ENCODE results near the gene CACNA1C. TPM values are rescaled to one million over a fixed set of nuclear protein-coding genes. Genes with fewer than 3 reads are reported as not detected.

The CACNA1C gene
- polyA plus RNA-seq, 1 of the 3 experiments (the other 2 are of a cell fraction): 1.5 TPM

DNA sequence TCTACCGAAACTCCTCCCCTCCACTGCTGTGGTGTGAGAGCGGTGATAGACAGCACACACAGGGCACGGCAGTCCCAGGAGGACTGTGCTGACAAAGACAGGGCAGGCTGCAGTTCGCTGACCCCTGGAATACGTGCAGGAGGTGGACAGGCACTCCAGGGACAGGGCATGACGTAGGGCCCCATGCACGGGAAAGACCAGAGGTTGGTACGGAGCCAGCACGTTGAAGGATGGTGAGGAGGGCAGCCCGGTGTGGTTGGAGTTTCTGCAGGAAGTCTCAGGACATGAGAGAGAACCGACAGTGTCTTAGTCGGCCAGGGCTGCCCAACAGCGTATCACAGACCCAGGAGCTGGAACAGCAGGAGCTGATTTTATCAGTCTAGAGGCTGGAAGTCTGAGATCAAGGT lies 487.8 kb downstream of the CACNA1C start:
- no peaks in the 10 kb centered on the region for H3K79me2 ChIP-seq (ENCODE audit: insufficient read depth)
- no peaks in the 10 kb centered on the region for H3K27me3 ChIP-seq (ENCODE audit: insufficient read depth)
- H4K20me1 ChIP-seq (ENCODE audit: insufficient read depth): no peaks in the 10 kb centered on the region
- no peaks in the 10 kb centered on the region for H3K36me3 ChIP-seq (replicated peaks in 1 of 2; ENCODE audit: control insufficient read depth in 1 of 2, insufficient read depth in 2 of 2, low read length in 1 of 2)
- no peak overlapping the region for H3K9ac ChIP-seq
- CTCF ChIA-PET: no interaction called here
- DNase-seq: no peak
- H3F3A ChIP-seq (replicated peaks; ENCODE audit: insufficient read depth): no peaks in the 10 kb centered on the region
- WGBS (ENCODE audit: low lambda C conversion rate): 69% methylated on average over 13 of the region's 13 CpGs
- no peak overlapping the region for H2AFZ ChIP-seq (ENCODE audit: low read depth)
- POLR2A ChIA-PET: no interaction called here
- H3K9me2 ChIP-seq: no peaks in the 10 kb centered on the region
- H3K9me3 ChIP-seq: no peaks in the 10 kb centered on the region
- H3K4me3 ChIP-seq (ENCODE audit: low read depth in 2 of 2, low read length in 1 of 2): no peak overlapping the region
- no peaks in the 10 kb centered on the region; a peak in 1 of 4 replicates for H3K4me1 ChIP-seq (ENCODE audit: control insufficient read depth in 1 of 2, insufficient read depth in 2 of 2, low read depth in 1 of 2, low read length in 1 of 2)
- TF ChIP-seq TAF1 (IDR thresholded peaks at IDR 0.05; ENCODE audit: borderline replicate concordance, low read depth, low read length) (no peak), SMC3 (IDR thresholded peaks at IDR 0.05; ENCODE audit: low read depth, low read length) (no peak)
- TF ChIP-seq, protein P1, sequence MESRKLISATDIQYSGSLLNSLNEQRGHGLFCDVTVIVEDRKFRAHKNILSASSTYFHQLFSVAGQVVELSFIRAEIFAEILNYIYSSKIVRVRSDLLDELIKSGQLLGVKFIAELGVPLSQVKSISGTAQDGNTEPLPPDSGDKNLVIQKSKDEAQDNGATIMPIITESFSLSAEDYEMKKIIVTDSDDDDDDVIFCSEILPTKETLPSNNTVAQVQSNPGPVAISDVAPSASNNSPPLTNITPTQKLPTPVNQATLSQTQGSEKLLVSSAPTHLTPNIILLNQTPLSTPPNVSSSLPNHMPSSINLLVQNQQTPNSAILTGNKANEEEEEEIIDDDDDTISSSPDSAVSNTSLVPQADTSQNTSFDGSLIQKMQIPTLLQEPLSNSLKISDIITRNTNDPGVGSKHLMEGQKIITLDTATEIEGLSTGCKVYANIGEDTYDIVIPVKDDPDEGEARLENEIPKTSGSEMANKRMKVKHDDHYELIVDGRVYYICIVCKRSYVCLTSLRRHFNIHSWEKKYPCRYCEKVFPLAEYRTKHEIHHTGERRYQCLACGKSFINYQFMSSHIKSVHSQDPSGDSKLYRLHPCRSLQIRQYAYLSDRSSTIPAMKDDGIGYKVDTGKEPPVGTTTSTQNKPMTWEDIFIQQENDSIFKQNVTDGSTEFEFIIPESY (IDR thresholded peaks at IDR 0.05; ENCODE audit: borderline replicate concordance, low read depth): no peak
- TF ChIP-seq, protein P2, sequence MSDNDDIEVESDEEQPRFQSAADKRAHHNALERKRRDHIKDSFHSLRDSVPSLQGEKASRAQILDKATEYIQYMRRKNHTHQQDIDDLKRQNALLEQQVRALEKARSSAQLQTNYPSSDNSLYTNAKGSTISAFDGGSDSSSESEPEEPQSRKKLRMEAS (IDR thresholded peaks at IDR 0.05; ENCODE audit: low read depth): no peak
- H3K4me2 ChIP-seq: no peak overlapping the region
- no peak overlapping the region for H3K27ac ChIP-seq (ENCODE audit: low read depth in 2 of 2, low read length in 1 of 2)

DNA sequence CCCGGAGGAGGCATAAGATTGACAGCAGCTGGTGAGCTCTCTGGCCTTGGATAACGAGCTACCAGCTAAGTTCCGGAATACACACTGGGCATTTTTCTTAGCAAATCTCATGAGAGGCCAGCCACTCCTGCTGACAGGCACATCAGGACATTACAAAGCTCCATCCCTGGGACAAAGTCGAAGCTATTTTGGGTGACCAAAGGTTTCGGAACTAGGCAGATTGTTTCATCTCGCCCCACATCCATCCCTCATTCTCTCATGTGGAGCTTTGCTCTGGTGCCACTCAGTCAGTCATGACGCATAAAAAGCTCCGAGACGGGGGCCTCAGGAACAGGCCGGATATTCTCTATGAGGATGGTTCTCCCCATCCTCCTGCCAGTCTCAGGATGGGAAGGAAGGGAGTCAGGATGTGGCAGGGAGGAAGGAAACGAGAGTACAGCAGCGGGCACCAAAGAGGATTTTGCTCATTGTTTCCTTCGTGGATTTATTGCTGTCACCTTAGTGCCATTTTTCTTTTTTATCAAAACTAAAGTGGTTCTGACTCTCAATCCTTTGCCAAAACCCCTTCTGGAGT lies 488.9 kb downstream of the CACNA1C start:
- Histone ChIP-seq H3F3A (replicated peaks; ENCODE audit: insufficient read depth) (no peaks in the 10 kb centered on the region), H3K4me1 (ENCODE audit: control insufficient read depth in 1 of 2, insufficient read depth in 2 of 2, low read depth in 1 of 2, low read length in 1 of 2) (no peaks in the 10 kb centered on the region; a peak in 1 of 4 replicates), H3K27ac (ENCODE audit: low read depth in 2 of 2, low read length in 1 of 2) (no peak overlapping the region), H3K9me2 (no peaks in the 10 kb centered on the region), H3K4me2 (no peak overlapping the region), H3K9ac (no peak overlapping the region), H3K4me3 (ENCODE audit: low read depth in 2 of 2, low read length in 1 of 2) (no peak overlapping the region), H3K27me3 (ENCODE audit: insufficient read depth) (no peaks in the 10 kb centered on the region), H2AFZ (ENCODE audit: low read depth) (no peak overlapping the region), H4K20me1 (ENCODE audit: insufficient read depth) (no peaks in the 10 kb centered on the region), H3K36me3 (replicated peaks in 1 of 2; ENCODE audit: control insufficient read depth in 1 of 2, insufficient read depth in 2 of 2, low read length in 1 of 2) (no peaks in the 10 kb centered on the region), H3K79me2 (ENCODE audit: insufficient read depth) (no peaks in the 10 kb centered on the region), H3K9me3 (no peaks in the 10 kb centered on the region)
- no peak for DNase-seq
- 70% methylated on average over 12 of the region's 13 CpGs for WGBS (ENCODE audit: low lambda C conversion rate)
- CTCF ChIA-PET: no interaction called here
- POLR2A ChIA-PET: no interaction called here
- TF ChIP-seq TAF1 (IDR thresholded peaks at IDR 0.05; ENCODE audit: borderline replicate concordance, low read depth, low read length): no peak
- TF ChIP-seq, protein P3, sequence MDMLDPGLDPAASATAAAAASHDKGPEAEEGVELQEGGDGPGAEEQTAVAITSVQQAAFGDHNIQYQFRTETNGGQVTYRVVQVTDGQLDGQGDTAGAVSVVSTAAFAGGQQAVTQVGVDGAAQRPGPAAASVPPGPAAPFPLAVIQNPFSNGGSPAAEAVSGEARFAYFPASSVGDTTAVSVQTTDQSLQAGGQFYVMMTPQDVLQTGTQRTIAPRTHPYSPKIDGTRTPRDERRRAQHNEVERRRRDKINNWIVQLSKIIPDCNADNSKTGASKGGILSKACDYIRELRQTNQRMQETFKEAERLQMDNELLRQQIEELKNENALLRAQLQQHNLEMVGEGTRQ (IDR thresholded peaks at IDR 0.05; ENCODE audit: borderline replicate concordance, low read depth, low read length): no peak
- TF ChIP-seq NRF1 (IDR thresholded peaks at IDR 0.05; ENCODE audit: low read depth, low read length): no peak
- TF ChIP-seq TEAD4 (IDR thresholded peaks at IDR 0.05; ENCODE audit: borderline replicate concordance, insufficient read depth): no peak

DNA sequence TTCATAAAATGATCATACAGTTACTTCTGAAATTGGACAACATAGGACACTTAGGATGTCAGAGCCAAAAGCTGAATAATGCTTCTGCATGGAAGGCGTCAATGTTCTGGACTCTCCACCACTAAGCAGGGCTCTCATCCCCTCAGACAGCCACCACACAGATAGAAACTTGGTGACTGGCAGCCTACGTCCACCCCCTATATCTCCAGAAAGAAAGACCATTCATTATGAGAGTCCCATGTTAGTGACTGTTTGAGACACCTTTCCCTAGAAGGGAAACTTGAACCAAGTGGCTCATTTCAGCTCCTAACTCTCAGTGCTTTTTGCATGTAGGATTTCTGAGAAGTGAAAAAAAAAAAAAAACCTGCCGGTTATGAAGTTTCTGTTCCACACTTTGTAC lies 491.0 kb downstream of the CACNA1C start:
- Histone ChIP-seq H3K4me2 (no peak overlapping the region), H4K20me1 (ENCODE audit: insufficient read depth) (no peaks in the 10 kb centered on the region), H3K9ac (no peak overlapping the region), H3K79me2 (ENCODE audit: insufficient read depth) (no peaks in the 10 kb centered on the region), H3K36me3 (replicated peaks in 1 of 2; ENCODE audit: control insufficient read depth in 1 of 2, insufficient read depth in 2 of 2, low read length in 1 of 2) (no peaks in the 10 kb centered on the region), H3K4me3 (ENCODE audit: low read depth in 2 of 2, low read length in 1 of 2) (no peak overlapping the region), H3K9me2 (no peaks in the 10 kb centered on the region), H3K9me3 (no peaks in the 10 kb centered on the region), H3K27me3 (ENCODE audit: insufficient read depth) (no peaks in the 10 kb centered on the region), H3F3A (replicated peaks; ENCODE audit: insufficient read depth) (no peaks in the 10 kb centered on the region), H2AFZ (ENCODE audit: low read depth) (no peak overlapping the region), H3K4me1 (ENCODE audit: control insufficient read depth in 1 of 2, insufficient read depth in 2 of 2, low read depth in 1 of 2, low read length in 1 of 2) (no peaks in the 10 kb centered on the region; a peak in 1 of 4 replicates), H3K27ac (ENCODE audit: low read depth in 2 of 2, low read length in 1 of 2) (no peak overlapping the region)
- CTCF ChIA-PET: no interaction called here
- DNase-seq: no peak
- POLR2A ChIA-PET: no interaction called here
- TF ChIP-seq MXI1 (IDR thresholded peaks at IDR 0.05; ENCODE audit: low read depth, low read length) (no peak), FOXM1 (IDR thresholded peaks at IDR 0.05; ENCODE audit: low read depth) (no peak), TAF1 (IDR thresholded peaks at IDR 0.05; ENCODE audit: borderline replicate concordance, low read depth, low read length) (no peak), SIN3A (IDR thresholded peaks at IDR 0.05; ENCODE audit: borderline replicate concordance, low read depth, low read length) (no peak), FOXJ3 (CRISPR knock-in tag; IDR thresholded peaks at IDR 0.05) (no peak), NRF1 (IDR thresholded peaks at IDR 0.05; ENCODE audit: low read depth, low read length) (no peak), GABPA (IDR thresholded peaks at IDR 0.05; ENCODE audit: low read depth) (no peak), EP300 (IDR thresholded peaks at IDR 0.05; ENCODE audit: borderline replicate concordance in 1 of 2, low read depth in 1 of 2, low read length in 1 of 2) (no peak), JUND (IDR thresholded peaks at IDR 0.05) (no peak)
- TF ChIP-seq, protein P4, sequence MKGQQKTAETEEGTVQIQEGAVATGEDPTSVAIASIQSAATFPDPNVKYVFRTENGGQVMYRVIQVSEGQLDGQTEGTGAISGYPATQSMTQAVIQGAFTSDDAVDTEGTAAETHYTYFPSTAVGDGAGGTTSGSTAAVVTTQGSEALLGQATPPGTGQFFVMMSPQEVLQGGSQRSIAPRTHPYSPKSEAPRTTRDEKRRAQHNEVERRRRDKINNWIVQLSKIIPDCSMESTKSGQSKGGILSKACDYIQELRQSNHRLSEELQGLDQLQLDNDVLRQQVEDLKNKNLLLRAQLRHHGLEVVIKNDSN (IDR thresholded peaks at IDR 0.05; ENCODE audit: borderline replicate concordance, low read depth): no peak
- TF ChIP-seq, protein P3 (IDR thresholded peaks at IDR 0.05; ENCODE audit: borderline replicate concordance, low read depth, low read length): no peak
- 37% methylated on average over 3 of the region's 3 CpGs for WGBS (ENCODE audit: low lambda C conversion rate)
